NB4 (cell line): Measurements from ENCODE around the gene LMTK2.

Experiments
- DNase-seq: peaks from one replicate; pipeline ENCODE4 v3.0.0; 2010; ENCODE audit warnings: low read depth
- H3K4me3 ChIP-seq: one replicate; pipeline ENCODE4 v1.5.1; 2011; ENCODE audit warnings: mild to moderate bottlenecking, low read depth, low read length, moderate library complexity
- CTCF ChIP-seq: IDR thresholded peaks from one replicate; pipeline ENCODE4 v1.5.1; 2012; ENCODE audit warnings: low read depth, low read length
- MAX ChIP-seq: IDR thresholded peaks from 2 replicates; pipeline ENCODE4 v1.6.1; 2011; ENCODE audit warnings: low read depth, low read length
- MYC ChIP-seq: IDR thresholded peaks from 2 replicates; pipeline ENCODE4 v1.6.1; 2011; ENCODE audit warnings: low read depth, low read length
- POLR2A ChIP-seq: IDR thresholded peaks from 2 replicates; pipeline ENCODE4 v1.6.1; 2011; ENCODE audit warnings: mild to moderate bottlenecking; ENCODE audit not compliant: insufficient read length; ENCODE audit errors: extremely low read depth

The LMTK2 gene

GRCh38 chr7:98180751-98181150 lies 74.1 kb downstream of the LMTK2 start:
- no peak overlapping the region for H3K4me3 ChIP-seq
- no peak for TF ChIP-seq CTCF
- TF ChIP-seq MAX: no peak
- no peak for TF ChIP-seq MYC
- TF ChIP-seq POLR2A: no peak
- DNase-seq: no peak

GRCh38 chr7:98185101-98185500 lies 78.4 kb downstream of the LMTK2 start:
- peak; percentile 78 for DNase-seq
- no peak overlapping the region for H3K4me3 ChIP-seq
- TF ChIP-seq POLR2A: no peak
- TF ChIP-seq MAX: no peak
- no peak for TF ChIP-seq MYC
- no peak for TF ChIP-seq CTCF

- DNase-seq: peak; percentile 53
- TF ChIP-seq MYC (no peak), MAX (no peak), POLR2A (no peak), CTCF (no peak)
- H3K4me3 ChIP-seq: no peak overlapping the region
Observed at GRCh38 chr7:98186452-98187137, 79.9 kb downstream of the LMTK2 start.

GRCh38 chr7:98187138-98187502 lies 80.5 kb downstream of the LMTK2 start:
- TF ChIP-seq MAX: no peak
- no peak for TF ChIP-seq POLR2A
- no peak overlapping the region for H3K4me3 ChIP-seq
- no peak for DNase-seq

GRCh38 chr7:98189559-98189958 lies 82.9 kb downstream of the LMTK2 start:
- H3K4me3 ChIP-seq: no peak overlapping the region
- TF ChIP-seq POLR2A: no peak
- no peak for TF ChIP-seq MYC
- no peak for TF ChIP-seq MAX
- no peak for TF ChIP-seq CTCF
- DNase-seq: no peak

GRCh38 chr7:98191668-98192431 lies 85.2 kb downstream of the LMTK2 start:
- TF ChIP-seq MAX (no peak), CTCF (no peak), MYC (no peak), POLR2A (no peak)
- H3K4me3 ChIP-seq: no peak overlapping the region
- DNase-seq: no peak
